ENCODE data around the gene POLN. TPM values are rescaled to one million over a fixed set of nuclear protein-coding genes. Genes with fewer than 3 reads are reported as not detected.

The POLN gene
- total RNA-seq, 1 donor from 2014 or later: 0.21 TPM

- Histone ChIP-seq H3K4me3 (no peak overlapping the region), H3K4me1 (no peaks in the 10 kb centered on the region), H3K27ac (no peak overlapping the region), H3K27me3 (no peaks in the 10 kb centered on the region), H3K9me3 (peaks cover 0 to 4% of the 10 kb centered on the region in 2 donors), H3K36me3 (no peaks in the 10 kb centered on the region)
- no peak for DNase-seq (ENCODE audit: low spot score in 2 of 2)
- intact Hi-C loops (cut with DNase I): no loop called here
- TF ChIP-seq CTCF (IDR thresholded peaks at IDR 0.05): no peak
Observed at GRCh38 chr4:2092669-2093053, 149.3 kb downstream of the POLN start.

GRCh38 chr4:2091990-2092668 is 149.8 kb downstream of the POLN start:
- Histone ChIP-seq H3K27ac (no peak overlapping the region), H3K4me1 (no peaks in the 10 kb centered on the region), H3K9me3 (peaks cover 0 to 4% of the 10 kb centered on the region in 2 donors), H3K27me3 (no peaks in the 10 kb centered on the region), H3K36me3 (no peaks in the 10 kb centered on the region), H3K4me3 (no peak overlapping the region)
- no peak for TF ChIP-seq CTCF (IDR thresholded peaks at IDR 0.05)
- intact Hi-C loops (cut with DNase I): no loop called here
- no peak for DNase-seq (ENCODE audit: low spot score in 2 of 2)

- Histone ChIP-seq H3K4me1 (no peaks in the 10 kb centered on the region), H3K27me3 (no peaks in the 10 kb centered on the region), H3K4me3 (no peak overlapping the region), H3K27ac (no peak overlapping the region), H3K36me3 (no peaks in the 10 kb centered on the region), H3K9me3 (no peaks in the 10 kb centered on the region)
- no peak for TF ChIP-seq CTCF (IDR thresholded peaks at IDR 0.05)
- intact Hi-C loops (cut with DNase I): no loop called here
- no peak for DNase-seq (ENCODE audit: low spot score in 2 of 2)
Observed at GRCh38 chr4:2090642-2091041, 151.3 kb downstream of the POLN start.

- intact Hi-C loops (cut with DNase I): no loop called here
- no peaks in the 10 kb centered on the region for H3K9me3 ChIP-seq
- no peak for TF ChIP-seq CTCF (IDR thresholded peaks at IDR 0.05)
Observed at GRCh38 chr4:2089222-2089621, 152.7 kb downstream of the POLN start.

GRCh38 chr4:2087170-2087569 is 154.8 kb downstream of the POLN start:
- no peak for DNase-seq (ENCODE audit: low spot score in 2 of 2)
- Histone ChIP-seq H3K36me3 (no peaks in the 10 kb centered on the region), H3K4me3 (no peak overlapping the region), H3K9me3 (no peaks in the 10 kb centered on the region), H3K27me3 (no peaks in the 10 kb centered on the region), H3K4me1 (no peaks in the 10 kb centered on the region), H3K27ac (no peak overlapping the region)
- no peak for TF ChIP-seq CTCF (IDR thresholded peaks at IDR 0.05)
- intact Hi-C loops (cut with DNase I): no loop called here

More at GRCh38 chr4:2089222-2089621, 152.7 kb downstream of the POLN start:
- DNase-seq (ENCODE audit: low spot score in 2 of 2): no peak
- Histone ChIP-seq H3K27me3 (no peaks in the 10 kb centered on the region), H3K4me3 (no peak overlapping the region), H3K27ac (no peak overlapping the region), H3K4me1 (no peaks in the 10 kb centered on the region), H3K36me3 (no peaks in the 10 kb centered on the region)

GRCh38 chr4:2085496-2085901 is 156.4 kb downstream of the POLN start:
- DNase-seq (ENCODE audit: low spot score in 2 of 2): peak in 1 of 2 donors; percentile 49

More at GRCh38 chr4:2085496-2085901, 156.4 kb downstream of the POLN start:
- TF ChIP-seq CTCF (IDR thresholded peaks at IDR 0.05): no peak
- no peak overlapping the region for H3K27ac ChIP-seq
- H3K9me3 ChIP-seq: no peaks in the 10 kb centered on the region
- intact Hi-C loops (cut with DNase I): no loop called here
- no peaks in the 10 kb centered on the region for H3K36me3 ChIP-seq
- no peaks in the 10 kb centered on the region for H3K27me3 ChIP-seq
- no peaks in the 10 kb centered on the region for H3K4me1 ChIP-seq
- no peak overlapping the region for H3K4me3 ChIP-seq

All from ascending aorta (tissue), 2 donors.